H1 (cell line): ENCODE results near the gene PACSIN1. TPM values are rescaled to one million over a fixed set of nuclear protein-coding genes. Genes with fewer than 3 reads are reported as not detected.

ENCODE experiments used
- CTCF ChIA-PET: fragments of 300-600 bp; sonication (Branson Sonifier 250); formaldehyde crosslinking; loops from one replicate; lab custom pipeline; 2021; ENCODE audit not compliant: partially characterized antibody; lab: Charles Lee
- POLR2A ChIA-PET: fragments of 300-600 bp; sonication (Branson Sonifier 250); formaldehyde crosslinking; loops from one replicate; lab custom pipeline; 2021; ENCODE audit warnings: inconsistent platforms; ENCODE audit not compliant: partially characterized antibody; lab: Charles Lee
- DNase-seq, 2 experiments: peaks; one replicate each; pipeline versions ENCODE4 v3.0.0 to v3.0.0-alpha.2; 2010 to 2022; ENCODE audit warnings: low spot score in 2 of 2, low read depth in 1 of 2, mixed read lengths in 1 of 2
- FAIRE-seq: peaks from 2 replicates; lab custom pipeline; 2011; peaks lifted over from hg19 to GRCh38; lab: Jason Lieb, UNC
- H2AFZ ChIP-seq: 2 replicates; pipeline ENCODE4 v1.8.1; 2012; ENCODE audit warnings: low read length, inconsistent platforms
- H2AK5ac ChIP-seq: 2 replicates; pipeline ENCODE4 v1.6.1; 2013; ENCODE audit warnings: low read depth, low read length
- H2BK120ac ChIP-seq: replicated peaks from 2 replicates; pipeline ENCODE3; 2013; ENCODE audit warnings: low read depth, low read length, inconsistent platforms
- H2BK12ac ChIP-seq: 2 replicates; pipeline ENCODE4 v1.6.1; 2013; ENCODE audit warnings: low read depth, low read length
- H2BK15ac ChIP-seq: 2 replicates; pipeline ENCODE4 v1.6.1; 2013; ENCODE audit warnings: low read length
- H2BK20ac ChIP-seq: 2 replicates; pipeline ENCODE4 v1.6.1; 2013; ENCODE audit warnings: low read length
- H2BK5ac ChIP-seq: 2 replicates; pipeline ENCODE4 v1.6.1; 2013; ENCODE audit warnings: low read depth, low read length
- H3K14ac ChIP-seq: 2 replicates; pipeline ENCODE4 v1.6.1; 2013; ENCODE audit warnings: inconsistent platforms; ENCODE audit not compliant: insufficient read length
- H3K18ac ChIP-seq: 2 replicates; pipeline ENCODE4 v1.6.1; 2013; ENCODE audit warnings: low read length; ENCODE audit errors: extremely low read depth
- H3K23ac ChIP-seq: 2 replicates; pipeline ENCODE4 v1.6.1; 2013; ENCODE audit warnings: inconsistent platforms; ENCODE audit not compliant: insufficient read length
- H3K23me2 ChIP-seq: 2 replicates; pipeline ENCODE4 v1.6.1; 2013; ENCODE audit warnings: low read depth, low read length
- H3K27ac ChIP-seq: 2 replicates; pipeline ENCODE4 v1.6.1; 2011; ENCODE audit warnings: low read depth, low read length, inconsistent platforms
- H3K27me3 ChIP-seq, 4 experiments: replicated peaks in 1 of 4; 1 replicate in 1 of 4; 2 replicates in 3 of 4; pipeline versions ENCODE4 v1.6.1 to v1.8.1; 2011 to 2013; ENCODE audit warnings: low read length in 3 of 4, mild to moderate bottlenecking in 3 of 4, inconsistent platforms in 2 of 4, mixed read lengths in 2 of 4, moderate library complexity in 1 of 4; ENCODE audit not compliant: control insufficient read depth in 3 of 4, insufficient read depth in 3 of 4; ENCODE audit errors: extremely low read depth in 1 of 4
- H3K36me3 ChIP-seq, 4 experiments: 2 replicates each; pipeline versions ENCODE4 v1.6.1 to v1.8.1; 2011 to 2013; ENCODE audit warnings: mild to moderate bottlenecking in 4 of 4, low read length in 3 of 4, moderate library complexity in 2 of 4, control low read depth in 1 of 4, inconsistent platforms in 1 of 4; ENCODE audit not compliant: insufficient read depth in 4 of 4, control insufficient read depth in 2 of 4
- H3K4ac ChIP-seq: replicated peaks from 2 replicates; pipeline ENCODE3; 2013; ENCODE audit warnings: low read length, low read depth, mixed read lengths, inconsistent platforms; ENCODE audit not compliant: insufficient read length
- H3K4me1 ChIP-seq, 4 experiments: replicated peaks in 1 of 4; 1 replicate in 1 of 4; 2 replicates in 3 of 4; pipeline versions ENCODE4 v1.6.1 to v1.8.1; 2011 to 2013; ENCODE audit warnings: low read length in 3 of 4, inconsistent platforms in 2 of 4, mixed read lengths in 1 of 4; ENCODE audit not compliant: insufficient read depth in 4 of 4, control insufficient read depth in 3 of 4
- H3K4me2 ChIP-seq, 2 experiments: 2 replicates each; pipeline versions ENCODE4 v1.6.1 to v1.8.1; 2011 to 2013; ENCODE audit warnings: low read depth in 2 of 2, low read length in 2 of 2, control low read depth in 1 of 2, inconsistent platforms in 1 of 2, mild to moderate bottlenecking in 1 of 2; ENCODE audit not compliant: insufficient read depth in 1 of 2
- H3K4me3 ChIP-seq, 4 experiments: fragments of 200-600, 300-600 bp in 1 of 4; sonication (generic), shearing (Covaris generic), sonication (Bioruptor Twin) in 1 of 4; 2 replicates each; pipeline versions ENCODE4 v1.5.1 to v1.8.1; 2011 to 2016; ENCODE audit warnings: low read length in 4 of 4, low read depth in 3 of 4, control low read depth in 2 of 4, inconsistent platforms in 2 of 4, mild to moderate bottlenecking in 2 of 4, mixed read lengths in 1 of 4, moderate library complexity in 1 of 4; ENCODE audit not compliant: insufficient read depth in 2 of 4; ENCODE audit errors: extremely low read depth in 1 of 4
- H3K56ac ChIP-seq: replicated peaks from 2 replicates; pipeline ENCODE3; 2013; ENCODE audit warnings: low read depth, mild to moderate bottlenecking, mixed read lengths, low read length, inconsistent platforms; ENCODE audit not compliant: insufficient read length
- H3K79me1 ChIP-seq: 2 replicates; pipeline ENCODE4 v1.6.1; 2013; ENCODE audit warnings: low read depth, low read length, control low read depth
- H3K79me2 ChIP-seq, 2 experiments: 2 replicates each; pipeline versions ENCODE4 v1.6.1 to v1.8.1; 2012 to 2013; ENCODE audit warnings: low read length in 2 of 2, mild to moderate bottlenecking in 2 of 2, inconsistent platforms in 1 of 2; ENCODE audit not compliant: insufficient read depth in 2 of 2, control insufficient read depth in 1 of 2
- H3K9ac ChIP-seq, 4 experiments: replicated peaks in 1 of 4; 1 replicate in 1 of 4; 2 replicates in 3 of 4; pipeline versions ENCODE4 v1.6.1 to v1.8.1; 2011 to 2013; ENCODE audit warnings: low read depth in 3 of 4, low read length in 3 of 4, control low read depth in 2 of 4, mild to moderate bottlenecking in 2 of 4, moderate library complexity in 2 of 4, inconsistent platforms in 1 of 4; ENCODE audit errors: extremely low read depth in 1 of 4
- H3K9me3 ChIP-seq, 2 experiments: 2 replicates each; pipeline versions ENCODE4 v1.6.1 to v1.8.1; 2012 to 2013; ENCODE audit warnings: mild to moderate bottlenecking in 2 of 2, moderate library complexity in 2 of 2, control low read depth in 1 of 2, inconsistent platforms in 1 of 2, low read depth in 1 of 2, low read length in 1 of 2, mixed read lengths in 1 of 2; ENCODE audit not compliant: insufficient read depth in 2 of 2
- H4K20me1 ChIP-seq, 2 experiments: replicated peaks in 1 of 2; 2 replicates each; pipeline versions ENCODE3 to v1.8.1; 2011 to 2013; ENCODE audit warnings: inconsistent platforms in 2 of 2, low read length in 2 of 2, mild to moderate bottlenecking in 1 of 2; ENCODE audit not compliant: insufficient read depth in 2 of 2, control insufficient read depth in 1 of 2
- H4K5ac ChIP-seq: 2 replicates; pipeline ENCODE4 v1.6.1; 2013; ENCODE audit warnings: low read length, low read depth, mixed read lengths, inconsistent platforms; ENCODE audit not compliant: insufficient read length
- H4K8ac ChIP-seq: 2 replicates; pipeline ENCODE4 v1.8.0; 2013; ENCODE audit warnings: mild to moderate bottlenecking, moderate library complexity, low read length, inconsistent platforms; ENCODE audit not compliant: insufficient read depth; ENCODE audit errors: extremely low read depth
- H4K91ac ChIP-seq: replicated peaks from 2 replicates; pipeline ENCODE3; 2013; ENCODE audit warnings: low read length, mixed read lengths, inconsistent platforms; ENCODE audit not compliant: insufficient read length
- BRCA1 ChIP-seq: IDR thresholded peaks from 2 replicates; pipeline ENCODE4 v1.6.1; 2012; ENCODE audit warnings: low read depth, low read length, improper control_type of control experiment
- CBX8 ChIP-seq: fragments of 300-800, 300-1000 bp; sonication (generic); IDR thresholded peaks from 2 replicates; pipeline ENCODE4 v1.7.1; 2016; ENCODE audit warnings: low read depth, low read length, borderline replicate concordance
- CREB1 ChIP-seq: IDR thresholded peaks from 2 replicates; pipeline ENCODE4 v1.6.1; 2012; ENCODE audit warnings: inconsistent platforms
- JUND ChIP-seq: IDR thresholded peaks from 2 replicates; pipeline ENCODE4 v1.6.1; 2011; ENCODE audit warnings: mild to moderate bottlenecking, improper control_type of control experiment, low read length
- KDM4A ChIP-seq: IDR thresholded peaks from one replicate; pipeline ENCODE4 v1.7.1; 2012; ENCODE audit warnings: low read depth, mild to moderate bottlenecking, moderate library complexity, low read length, inconsistent platforms; ENCODE audit not compliant: severe bottlenecking
- PHF8 ChIP-seq: fragments of 200-600 bp; sonication (generic); conservative IDR thresholded peaks from 2 replicates; pipeline ENCODE4 v1.7.1; 2012; ENCODE audit warnings: low read depth, mild to moderate bottlenecking, inconsistent platforms, low read length, moderate library complexity
- RBBP5 ChIP-seq: IDR thresholded peaks from 2 replicates; pipeline ENCODE4 v1.7.1; 2012; ENCODE audit warnings: low read depth, mild to moderate bottlenecking, inconsistent platforms, low read length, moderate library complexity, borderline replicate concordance
- SP2 ChIP-seq: IDR thresholded peaks from 2 replicates; pipeline ENCODE4 v1.6.1; 2012; ENCODE audit warnings: mild to moderate bottlenecking, low read length, inconsistent platforms
- WGBS, 2 experiments: shearing (Covaris generic) in 1 of 2; methylation state at CpG; one replicate each; pipeline versions ENCODE4 v1.1.6 to v1.1.7; 2013 to 2015; ENCODE audit warnings: low lambda C conversion rate in 2 of 2, mixed read lengths in 2 of 2, inconsistent platforms in 1 of 2, low coverage in 1 of 2, missing lambda C conversion rate in 1 of 2; ENCODE audit not compliant: insufficient replicate concordance in 2 of 2, insufficient coverage in 1 of 2, insufficient read length in 1 of 2; ENCODE audit errors: extremely low coverage in 1 of 2, missing lambda C conversion rate in 1 of 2; 5-methylcytosine and 5-hydroxymethylcytosine counted together
- polyA plus RNA-seq, 7 experiments: library from polyadenylated mRNA; depleted of rRNA in 3 of 7; stranded (reverse) in 5 of 7; unstranded in 2 of 7; fragments of >200 nt in 5 of 7; fragments of 200-250 nt in 2 of 7; gene quantifications; 1 replicate in 5 of 7; 2 replicates in 1 of 7; 4 replicates in 1 of 7; pipeline versions ENCODE4 v1.2.1 to v1.2.3, GENCODE V29; 2011 to 2013; ENCODE audit warnings: missing spikeins in 2 of 7, mixed read lengths in 2 of 7
- total RNA-seq: library from RNA; stranded (reverse); fragmentation: NEBNext Ultra II Directional; extraction: Animal tissue kit (Norgen Biotek cat#: 25700); gene quantifications from 2 replicates; pipeline ENCODE4 v1.2.1, GENCODE V29; 2021

Gene PACSIN1
- total and polyA plus RNA-seq, 2 of the 8 experiments (the other 6 are each of a cell fraction or from before 2014, with no cell fraction given), result 5.9 to 11.1 TPM

GRCh38 chr6:34487536-34487935 lies 21.7 kb downstream of the PACSIN1 start:
- Histone ChIP-seq H4K20me1 (no peaks in the 10 kb centered on the region), H2BK120ac (no peak overlapping the region), H3K4ac (no peak overlapping the region), H3K4me3 (no peak overlapping the region), H3K79me2 (no peaks in the 10 kb centered on the region), H3K4me2 (no peak overlapping the region), H3K14ac (no peak overlapping the region), H4K91ac (no peak overlapping the region), H2AK5ac (no peak overlapping the region), H3K18ac (no peak overlapping the region), H3K23me2 (no peaks in the 10 kb centered on the region), H2BK20ac (no peak overlapping the region), H3K27me3 (no peaks in the 10 kb centered on the region), H4K5ac (no peak overlapping the region), H3K9me3 (no peaks in the 10 kb centered on the region), H2BK5ac (no peak overlapping the region), H3K27ac (no peak overlapping the region), H2BK12ac (no peak overlapping the region), H2AFZ (no peak overlapping the region), H3K79me1 (no peaks in the 10 kb centered on the region), H3K36me3 (no peaks in the 10 kb centered on the region), H3K23ac (no peak overlapping the region), H3K9ac (no peak overlapping the region), H4K8ac (no peak overlapping the region), H3K4me1 (peaks cover 0 to 9% (median 0%) of the 10 kb centered on the region in 4 experiments; a peak in 2 of 7 replicates), H3K56ac (no peak overlapping the region), H2BK15ac (no peak overlapping the region)
- POLR2A ChIA-PET, result interaction anchor here (0.9 kb wide), 1 partner anchor 44 kb away, joined by 3 read pairs; no protein-coding TSS in a partner anchor
- CTCF ChIA-PET, result interaction anchor here (0.9 to 1.3 kb wide), 3 partner anchors 28 to 652 kb away, joined by 3 to 4 read pairs (median 3); no protein-coding TSS in a partner anchor
- no peak for DNase-seq
- 86% methylated on average over 5 of the region's 5 CpGs; no CpG with 5 or more reads in 1 of the 2 experiments for WGBS, 2 experiments
- TF ChIP-seq JUND (no peak), SP2 (no peak), CREB1 (no peak), KDM4A (no peak), PHF8 (no peak), CBX8 (no peak), BRCA1 (no peak), RBBP5 (no peak)
- no peak for FAIRE-seq
